DND-41 (cell line): ENCODE measurements around the gene ZNF493.

Source experiments
- ATAC-seq: fragments of 200-7000 bp; cut with Tn5 transposase; 3 replicates; pipeline ENCODE4 v1.9.1; 2021; ENCODE audit warnings: low read depth; ENCODE audit not compliant: insufficient read depth
- DNase-seq: peaks from one replicate; pipeline ENCODE4 v3.0.0-alpha.2; 2020
- H2AFZ ChIP-seq: 2 replicates; pipeline ENCODE4 v1.6.0; 2012; ENCODE audit warnings: low read depth, low read length
- H3K27ac ChIP-seq: 2 replicates; pipeline ENCODE4 v1.5.1; 2012; ENCODE audit warnings: low read length, inconsistent platforms
- H3K27me3 ChIP-seq: fragments of 200-600 bp; sonication (generic); 2 replicates; pipeline ENCODE4 v1.6.0; 2012; ENCODE audit warnings: low read length, mild to moderate bottlenecking, inconsistent platforms; ENCODE audit not compliant: insufficient read depth, poor library complexity
- H3K36me3 ChIP-seq: 2 replicates; pipeline ENCODE4 v1.5.1; 2012; ENCODE audit warnings: low read length, inconsistent platforms; ENCODE audit not compliant: insufficient read depth
- H3K4me1 ChIP-seq: 2 replicates; pipeline ENCODE4 v1.5.1; 2012; ENCODE audit warnings: mild to moderate bottlenecking, low read length; ENCODE audit not compliant: insufficient read depth
- H3K4me2 ChIP-seq: 2 replicates; pipeline ENCODE4 v1.6.0; 2012; ENCODE audit warnings: mild to moderate bottlenecking, moderate library complexity, low read length, inconsistent platforms; ENCODE audit not compliant: insufficient read depth
- H3K4me3 ChIP-seq, 2 experiments: fragments of 200-600 bp in 1 of 2; shearing (Covaris generic) in 1 of 2; 2 replicates each; pipeline ENCODE4 v1.5.1; 2012 to 2016; ENCODE audit warnings: inconsistent platforms in 2 of 2, low read length in 2 of 2, mild to moderate bottlenecking in 2 of 2, low read depth in 1 of 2, moderate library complexity in 1 of 2
- H3K79me2 ChIP-seq: 2 replicates; pipeline ENCODE4 v1.6.0; 2012; ENCODE audit warnings: low read length, inconsistent platforms; ENCODE audit not compliant: insufficient read depth
- H3K9ac ChIP-seq: 2 replicates; pipeline ENCODE4 v1.6.0; 2012; ENCODE audit warnings: low read depth, mild to moderate bottlenecking, inconsistent platforms, low read length, moderate library complexity
- H3K9me3 ChIP-seq: 2 replicates; pipeline ENCODE4 v1.5.1; 2012; ENCODE audit warnings: low read length, moderate library complexity, mild to moderate bottlenecking, inconsistent platforms; ENCODE audit not compliant: insufficient read depth, severe bottlenecking
- H4K20me1 ChIP-seq: 2 replicates; pipeline ENCODE4 v1.6.0; 2012; ENCODE audit warnings: low read length; ENCODE audit not compliant: insufficient read depth
- CTCF ChIP-seq: IDR thresholded peaks from 2 replicates; pipeline ENCODE4 v1.5.1; 2012; ENCODE audit warnings: borderline replicate concordance, low read length, moderate library complexity, mild to moderate bottlenecking; ENCODE audit not compliant: poor library complexity, severe bottlenecking; ENCODE audit errors: extremely low read depth
- EZH2 ChIP-seq: IDR thresholded peaks from 3 replicates; pipeline ENCODE4 v1.6.1; 2012; ENCODE audit warnings: borderline replicate concordance, low read depth, mild to moderate bottlenecking, moderate library complexity, low read length, inconsistent platforms; ENCODE audit not compliant: severe bottlenecking

Gene ZNF493

GRCh38 chr19:21440321-21440720, 43.4 kb downstream of the ZNF493 start:
- Histone ChIP-seq H3K36me3 (peaks cover 6% of the 10 kb centered on the region), H3K79me2 (no peaks in the 10 kb centered on the region), H4K20me1 (no peaks in the 10 kb centered on the region), H3K4me3 (no peak overlapping the region), H3K9ac (no peak overlapping the region), H3K27me3 (no peaks in the 10 kb centered on the region), H3K27ac (no peak overlapping the region), H2AFZ (no peak overlapping the region), H3K4me1 (no peaks in the 10 kb centered on the region), H3K4me2 (no peak overlapping the region), H3K9me3 (peaks cover 5% of the 10 kb centered on the region)
- TF ChIP-seq CTCF (no peak), EZH2 (no peak)
- no peak for ATAC-seq
- DNase-seq = no peak

- H3K4me1 ChIP-seq = no peaks in the 10 kb centered on the region
- ATAC-seq = no peak
- TF ChIP-seq EZH2 = no peak
- TF ChIP-seq CTCF = no peak
These were observed 54.3 kb downstream of the ZNF493 start for GRCh38 chr19:21451187-21451586.

GRCh38 chr19:21454901-21455300, 58.0 kb downstream of the ZNF493 start:
- Histone ChIP-seq H2AFZ (no peak overlapping the region), H3K9ac (no peak overlapping the region), H3K79me2 (peaks cover 77% of the 10 kb centered on the region), H3K27me3 (no peaks in the 10 kb centered on the region), H3K4me1 (no peaks in the 10 kb centered on the region), H4K20me1 (no peaks in the 10 kb centered on the region), H3K36me3 (peaks cover 94% of the 10 kb centered on the region), H3K9me3 (peaks cover 72% of the 10 kb centered on the region), H3K4me3 (no peak overlapping the region), H3K4me2 (no peak overlapping the region), H3K27ac (no peak overlapping the region)
- no peak for TF ChIP-seq CTCF
- TF ChIP-seq EZH2 = no peak
- ATAC-seq = no peak
- no peak for DNase-seq

More at GRCh38 chr19:21451187-21451586, 54.3 kb downstream of the ZNF493 start:
- no peak overlapping the region for H3K27ac ChIP-seq
- peaks cover 82% of the 10 kb centered on the region for H3K36me3 ChIP-seq
- no peak overlapping the region for H3K9ac ChIP-seq
- no peaks in the 10 kb centered on the region for H4K20me1 ChIP-seq
- no peak overlapping the region for H2AFZ ChIP-seq
- no peak overlapping the region for H3K4me2 ChIP-seq
- H3K4me3 ChIP-seq = no peak overlapping the region
- DNase-seq = no peak
- H3K27me3 ChIP-seq = no peaks in the 10 kb centered on the region
- H3K9me3 ChIP-seq = peaks cover 55% of the 10 kb centered on the region
- peaks cover 46% of the 10 kb centered on the region for H3K79me2 ChIP-seq

DNA sequence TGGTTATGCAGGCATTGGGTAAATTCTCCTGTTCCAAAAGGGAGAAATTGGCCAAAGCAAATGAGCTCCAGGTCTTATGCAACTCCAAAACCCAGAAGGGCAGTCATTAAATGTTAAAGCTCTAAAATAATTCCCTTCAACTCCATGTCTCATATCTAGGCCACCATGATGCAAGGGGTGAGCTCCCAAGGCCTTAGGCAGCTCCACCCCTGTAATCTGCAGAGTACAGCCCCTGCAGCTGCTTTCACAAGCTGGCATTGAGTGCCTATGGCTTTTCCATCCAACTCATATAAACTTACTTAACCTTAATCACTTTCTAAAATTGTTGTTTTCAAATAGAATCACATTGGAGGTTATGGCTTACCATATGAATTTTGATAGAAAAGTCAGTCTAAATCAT, 63.8 kb downstream of the ZNF493 start:
- H3K4me1 ChIP-seq = peaks cover 27% of the 10 kb centered on the region
- peaks cover 45% of the 10 kb centered on the region for H3K9me3 ChIP-seq
- DNase-seq (no peak), ATAC-seq (no peak)
- 0 out of 4 replicates have a peak overlapping the region, but pooled peaks of 1 of the 2 experiments have one; percentile 32 for H3K4me3 ChIP-seq
- H2AFZ ChIP-seq = no peak overlapping the region
- no peak overlapping the region for H3K27ac ChIP-seq
- H3K79me2 ChIP-seq = peaks cover 88% of the 10 kb centered on the region
- H4K20me1 ChIP-seq = no peaks in the 10 kb centered on the region
- no peak overlapping the region for H3K9ac ChIP-seq
- H3K36me3 ChIP-seq = peaks cover 68% of the 10 kb centered on the region
- H3K4me2 ChIP-seq = peak overlapping the region; percentile 33; the same call in 1 of the 2 replicates
- TF ChIP-seq EZH2 (no peak), CTCF (no peak)
- no peaks in the 10 kb centered on the region for H3K27me3 ChIP-seq
